ENCODE measurements around the gene GPRC5C. TPM values are rescaled to one million over a fixed set of nuclear protein-coding genes. Genes with fewer than 3 reads are reported as not detected.

Gene GPRC5C
- total and polyA plus RNA-seq, 2 of the 13 experiments (the other 11 are each of a cell fraction or from before 2014, with no cell fraction given): 85.6 to 300 TPM

DNA sequence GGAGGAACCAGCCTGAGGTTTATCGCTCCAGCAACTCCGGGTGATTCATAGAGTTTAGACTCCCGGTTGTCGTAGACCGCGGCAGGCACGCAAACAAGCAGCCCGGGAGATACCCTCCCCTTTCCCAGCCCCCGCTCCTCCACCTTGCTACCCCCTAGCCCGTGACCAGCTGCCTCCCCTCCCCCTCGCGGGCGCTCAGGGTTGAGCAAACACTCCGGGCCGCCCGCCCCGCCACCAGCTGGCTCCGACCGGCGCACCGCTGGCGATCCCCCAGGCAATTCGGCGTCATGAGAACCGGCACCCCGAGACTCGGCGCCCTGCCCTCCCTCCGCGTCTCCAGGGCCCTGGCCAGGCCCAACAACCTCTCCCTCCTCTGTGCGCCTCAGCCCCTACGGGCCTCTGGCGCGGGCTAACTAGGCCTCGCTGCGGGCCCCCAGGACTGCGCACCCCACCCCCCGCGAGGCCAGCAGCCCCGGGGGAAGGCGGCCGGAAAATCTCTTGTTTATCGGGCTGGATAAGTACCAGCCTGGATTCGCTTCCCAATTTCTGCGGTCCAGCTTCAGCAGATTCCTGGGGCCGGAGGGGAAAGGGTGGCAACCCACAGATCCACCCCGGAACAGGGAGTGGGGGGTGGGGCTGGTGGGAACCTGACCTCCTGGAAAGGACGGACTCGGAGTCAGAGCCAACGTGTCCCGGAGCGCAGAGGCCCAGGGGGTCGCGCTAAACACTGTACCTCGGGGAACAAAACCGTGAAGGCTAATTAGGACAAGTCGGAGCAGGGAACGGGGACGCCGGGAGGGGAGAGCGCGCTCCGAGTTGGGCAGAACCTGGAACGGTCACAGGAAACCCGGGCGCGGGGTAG lies 951 bp upstream of the GPRC5C start (continued):
- TF ChIP-seq ZNF318 (CRISPR knock-in tag; IDR thresholded peaks at IDR 0.05): no peak; the same call in 1 of the 2 replicates
- TF ChIP-seq STAT5B (CRISPR knock-in tag; IDR thresholded peaks at IDR 0.05): no peak
- TF ChIP-seq ZBTB40 (IDR thresholded peaks at IDR 0.05): no peak
- TF ChIP-seq ZBTB40 (CRISPR knock-in tag; IDR thresholded peaks at IDR 0.05): peak; percentile 70
- no peak for TF ChIP-seq GTF3A (CRISPR knock-in tag; conservative IDR thresholded peaks at IDR 0.05)
- peak; percentile 95 for TF ChIP-seq ZNF501 (CRISPR knock-in tag; IDR thresholded peaks at IDR 0.05)
- TF ChIP-seq THRA (CRISPR knock-in tag; IDR thresholded peaks at IDR 0.05; ENCODE audit: borderline replicate concordance): no peak; the same call in 1 of the 2 replicates
- TF ChIP-seq ATF5 (CRISPR knock-in tag; IDR thresholded peaks at IDR 0.05; ENCODE audit: low read depth): no peak

Data from HepG2 (cell line).